ENCODE data around the gene OSBPL2.

GRCh38 chr20:62214067-62214466 is 24.3 kb upstream of the OSBPL2 start:
- TF ChIP-seq, protein P1, sequence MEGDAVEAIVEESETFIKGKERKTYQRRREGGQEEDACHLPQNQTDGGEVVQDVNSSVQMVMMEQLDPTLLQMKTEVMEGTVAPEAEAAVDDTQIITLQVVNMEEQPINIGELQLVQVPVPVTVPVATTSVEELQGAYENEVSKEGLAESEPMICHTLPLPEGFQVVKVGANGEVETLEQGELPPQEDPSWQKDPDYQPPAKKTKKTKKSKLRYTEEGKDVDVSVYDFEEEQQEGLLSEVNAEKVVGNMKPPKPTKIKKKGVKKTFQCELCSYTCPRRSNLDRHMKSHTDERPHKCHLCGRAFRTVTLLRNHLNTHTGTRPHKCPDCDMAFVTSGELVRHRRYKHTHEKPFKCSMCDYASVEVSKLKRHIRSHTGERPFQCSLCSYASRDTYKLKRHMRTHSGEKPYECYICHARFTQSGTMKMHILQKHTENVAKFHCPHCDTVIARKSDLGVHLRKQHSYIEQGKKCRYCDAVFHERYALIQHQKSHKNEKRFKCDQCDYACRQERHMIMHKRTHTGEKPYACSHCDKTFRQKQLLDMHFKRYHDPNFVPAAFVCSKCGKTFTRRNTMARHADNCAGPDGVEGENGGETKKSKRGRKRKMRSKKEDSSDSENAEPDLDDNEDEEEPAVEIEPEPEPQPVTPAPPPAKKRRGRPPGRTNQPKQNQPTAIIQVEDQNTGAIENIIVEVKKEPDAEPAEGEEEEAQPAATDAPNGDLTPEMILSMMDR (IDR thresholded peaks at IDR 0.05): no peak
- TF ChIP-seq POLR2A (IDR thresholded peaks at IDR 0.05): no peak

Data from esophagus squamous epithelium (tissue), 4 donors.